NCI-H510A treated with DMSO at 0.1 percent for 48 hours (cell line): ENCODE measurements around the gene ZNF575.

ENCODE experiments used
- DNase-seq: peaks from one replicate; lab custom pipeline; 2025; lab: John Stamatoyannopoulos, UW

ZNF575 gene

GRCh38 chr19:43532962-43533545 is at the start of gene ZNF575:
TSS of gene ZNF575 (plus strand) at chr19:43533188. CDS start at chr19:43534423, 1,235 bp downstream.
- peak; percentile 87 for DNase-seq

- DNase-seq, result no peak
Measured at GRCh38 chr19:43483281-43483680, 49.7 kb upstream of the ZNF575 start.

- DNase-seq, result no peak
Measured at GRCh38 chr19:43485951-43486350, 47.0 kb upstream of the ZNF575 start.

- no peak for DNase-seq
Measured at GRCh38 chr19:43486412-43486811, 46.6 kb upstream of the ZNF575 start.

GRCh38 chr19:43488179-43488578 is 44.8 kb upstream of the ZNF575 start:
- no peak for DNase-seq

- no peak for DNase-seq
Measured at GRCh38 chr19:43489310-43489709, 43.7 kb upstream of the ZNF575 start.

- no peak for DNase-seq
Measured at GRCh38 chr19:43489979-43490599, 42.9 kb upstream of the ZNF575 start.

- no peak for DNase-seq
Measured at GRCh38 chr19:43490759-43491158, 42.2 kb upstream of the ZNF575 start.

GRCh38 chr19:43495082-43495481 is 37.9 kb upstream of the ZNF575 start:
- DNase-seq, result no peak

- no peak for DNase-seq
Measured at GRCh38 chr19:43496960-43497359, 36.0 kb upstream of the ZNF575 start.

- DNase-seq, result no peak
Measured at GRCh38 chr19:43498233-43498842, 34.6 kb upstream of the ZNF575 start.

GRCh38 chr19:43499042-43499441 is 33.9 kb upstream of the ZNF575 start:
- DNase-seq, result no peak

GRCh38 chr19:43501661-43502418 is 31.1 kb upstream of the ZNF575 start:
- no peak for DNase-seq

GRCh38 chr19:43502419-43502976 is 30.5 kb upstream of the ZNF575 start:
- DNase-seq, result no peak

- DNase-seq, result peak; percentile 86
Measured at GRCh38 chr19:43503501-43504425, 29.2 kb upstream of the ZNF575 start.

- peak; percentile 27 for DNase-seq
Measured at GRCh38 chr19:43504426-43505185, 28.4 kb upstream of the ZNF575 start, which contains the start of gene PHLDB3. TSS of gene PHLDB3 (minus strand) at chr19:43504746. CDS start at chr19:43504118, 628 bp downstream.

GRCh38 chr19:43505186-43505456 is 27.9 kb upstream of the ZNF575 start:
- DNase-seq, result no peak

- no peak for DNase-seq
Measured at GRCh38 chr19:43505941-43506340, 27.0 kb upstream of the ZNF575 start.

- DNase-seq, result no peak
Measured at GRCh38 chr19:43506629-43507028, 26.4 kb upstream of the ZNF575 start.

GRCh38 chr19:43507880-43508279 is 25.1 kb upstream of the ZNF575 start:
- no peak for DNase-seq

- no peak for DNase-seq
Measured at GRCh38 chr19:43510713-43511112, 22.3 kb upstream of the ZNF575 start.
